HG02852 (cell line): ENCODE measurements around the gene LDLRAD4.

ENCODE experiments used
- ATAC-seq: cut with Tn5 transposase; IDR thresholded peaks from one replicate; pipeline ENCODE4 v1.9.1; 2021; ENCODE audit warnings: mild to moderate bottlenecking, moderate library complexity; ENCODE audit not compliant: unreplicated experiment

Gene LDLRAD4

DNA sequence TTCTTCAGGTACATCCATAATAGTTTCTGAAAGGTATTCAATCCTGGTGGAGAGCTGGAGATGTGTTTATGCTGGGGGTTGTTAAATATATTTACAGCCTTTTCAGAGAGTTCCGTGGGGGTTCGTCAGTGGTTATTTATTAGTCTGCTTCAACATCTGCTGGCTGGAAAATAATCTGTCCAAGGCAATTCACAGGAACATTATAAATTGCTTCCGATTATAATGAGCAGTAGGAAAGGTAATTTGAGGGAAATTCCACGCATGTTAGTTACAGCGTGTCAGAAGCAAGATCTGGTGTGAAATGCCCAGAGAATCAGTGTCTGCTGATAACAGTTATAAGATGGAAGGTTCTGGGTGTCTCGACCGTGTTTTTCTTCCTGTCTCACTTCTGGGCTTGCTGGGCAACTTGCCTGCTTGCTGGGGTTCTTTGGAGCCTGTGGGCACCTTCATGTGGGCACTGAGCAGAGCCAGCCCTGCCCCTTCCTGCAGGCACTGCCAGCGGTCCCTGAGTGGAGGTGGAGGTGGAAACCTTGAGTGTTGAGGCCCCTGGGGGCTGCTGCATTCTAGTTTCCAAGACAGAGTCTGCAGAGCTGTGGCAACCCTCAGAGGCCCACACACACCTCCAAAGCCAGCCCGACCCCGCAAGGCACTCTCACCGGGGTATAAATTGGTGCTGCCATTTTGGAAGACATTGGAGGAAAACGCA is 322.1 kb downstream of the LDLRAD4 start:
- ATAC-seq: no peak

DNA sequence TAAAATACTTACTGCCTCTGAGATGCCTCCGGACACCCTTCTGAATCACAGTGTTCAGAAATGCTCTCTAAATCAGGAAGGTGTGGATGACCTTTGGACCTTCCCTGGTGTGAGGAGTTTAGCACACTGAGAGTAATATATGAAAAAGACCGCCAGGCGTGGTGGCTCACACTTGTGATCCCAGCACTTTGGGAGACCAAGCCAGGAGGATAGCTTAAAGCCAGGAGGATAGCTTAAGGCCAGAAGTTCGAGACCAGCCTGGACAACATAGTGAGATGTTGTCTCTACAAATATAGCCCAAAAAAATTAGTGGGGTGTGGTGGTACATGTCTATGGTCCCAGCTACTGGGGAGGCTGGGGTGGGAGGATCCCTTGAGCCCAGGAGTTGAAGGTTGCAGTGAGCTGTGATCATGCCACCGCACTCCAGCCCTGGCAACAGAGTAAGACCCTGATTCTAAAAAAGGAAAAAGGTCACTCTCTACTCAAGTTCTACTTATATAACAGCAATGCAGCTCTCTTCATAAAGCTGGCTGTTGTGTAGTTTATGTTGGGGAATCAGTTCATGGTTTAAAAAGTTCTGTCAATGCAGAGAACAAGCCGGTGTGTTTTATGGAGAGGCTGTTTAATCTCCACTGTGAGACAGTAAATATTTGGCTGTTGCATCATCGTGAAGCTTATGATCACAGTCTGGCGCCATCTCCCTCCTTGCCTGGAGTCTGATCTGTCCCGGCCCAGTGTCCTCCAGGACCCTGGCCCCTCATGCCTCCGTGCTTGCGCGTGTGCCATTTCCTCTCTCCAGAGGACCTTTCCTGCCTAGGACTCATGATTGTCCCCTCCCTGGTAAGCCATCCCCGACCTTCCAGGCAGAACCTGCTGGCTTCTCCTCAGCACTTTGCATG is 323.3 kb downstream of the LDLRAD4 start:
- ATAC-seq: no peak

DNA sequence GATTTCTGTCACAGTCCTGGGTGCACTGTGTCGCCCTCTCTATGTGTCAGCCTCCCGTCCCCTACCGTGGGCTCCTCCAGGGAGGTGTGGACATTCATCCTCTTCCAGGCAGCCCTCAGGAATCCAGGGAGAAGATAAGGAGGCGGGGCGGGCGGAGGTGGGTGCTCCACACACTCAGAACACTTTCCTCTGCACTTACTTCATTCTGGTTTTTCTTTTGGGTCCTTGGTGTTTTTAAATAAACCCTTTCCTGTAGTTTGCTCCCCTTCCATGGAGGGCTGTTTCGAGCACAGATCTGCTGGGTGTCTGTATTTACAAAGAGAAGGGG is 323.9 kb downstream of the LDLRAD4 start:
- no peak for ATAC-seq

DNA sequence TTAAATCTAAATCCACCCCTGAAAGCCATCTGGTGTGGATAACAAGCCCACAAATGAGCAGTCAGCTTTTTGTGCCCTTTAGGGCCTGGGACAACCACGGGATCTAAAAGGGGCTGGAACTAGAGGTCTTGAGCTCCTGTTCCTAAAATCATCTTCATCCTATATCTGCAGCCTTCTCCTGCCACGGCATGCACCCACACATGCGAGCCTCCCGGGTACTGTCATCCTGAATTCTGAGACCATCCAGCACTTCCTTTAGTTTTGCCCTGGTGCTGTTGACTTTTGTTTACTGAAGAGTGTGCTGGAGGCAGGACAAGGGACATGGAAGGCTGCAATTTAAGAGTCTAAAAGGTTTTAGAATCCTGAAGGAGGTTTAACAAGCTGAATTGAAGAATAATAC is 324.6 kb downstream of the LDLRAD4 start:
- no peak for ATAC-seq

DNA sequence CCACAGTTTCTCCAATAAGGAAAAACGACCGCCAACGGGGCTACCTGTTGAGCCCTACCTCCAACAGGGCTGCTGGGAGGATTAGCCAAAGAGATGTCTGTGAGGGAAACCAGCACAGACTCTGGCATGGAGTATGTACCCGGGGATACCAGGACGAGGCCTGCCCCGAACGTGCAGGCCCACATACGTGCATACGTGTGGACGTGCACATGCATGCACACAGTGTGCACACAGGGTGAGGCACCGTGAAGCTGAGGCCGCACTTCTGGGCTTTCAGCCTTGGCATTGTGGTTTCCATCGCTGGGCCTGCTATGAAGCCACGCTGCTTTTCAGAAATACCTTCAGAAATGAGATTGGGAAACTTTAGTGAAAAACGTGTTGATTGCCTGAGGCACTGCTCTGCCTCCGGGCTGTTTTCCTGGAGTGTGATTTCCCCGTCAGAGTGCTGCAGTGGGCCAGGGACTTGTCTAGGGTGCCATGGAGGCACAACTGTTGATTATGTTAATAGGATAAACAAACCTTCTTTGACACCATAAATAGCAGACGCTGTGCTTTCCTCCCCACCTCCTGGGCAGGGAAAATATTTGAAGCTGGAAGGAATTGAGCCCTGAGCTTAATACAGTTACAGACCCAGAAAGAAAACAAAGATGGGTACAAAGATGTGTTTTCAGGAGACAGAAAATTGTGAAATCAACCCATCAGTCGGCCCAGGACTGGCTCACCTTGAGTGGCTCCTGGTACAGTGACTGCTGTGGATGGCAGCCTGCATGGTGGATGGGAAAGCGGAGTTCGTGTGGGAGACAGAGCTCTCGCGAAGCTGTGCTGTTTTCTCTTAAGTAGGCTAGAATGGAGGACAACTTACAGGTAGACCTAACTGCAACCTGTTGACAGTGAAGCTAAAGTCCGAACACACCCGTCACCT is 325.5 kb downstream of the LDLRAD4 start:
- ATAC-seq: no peak

DNA sequence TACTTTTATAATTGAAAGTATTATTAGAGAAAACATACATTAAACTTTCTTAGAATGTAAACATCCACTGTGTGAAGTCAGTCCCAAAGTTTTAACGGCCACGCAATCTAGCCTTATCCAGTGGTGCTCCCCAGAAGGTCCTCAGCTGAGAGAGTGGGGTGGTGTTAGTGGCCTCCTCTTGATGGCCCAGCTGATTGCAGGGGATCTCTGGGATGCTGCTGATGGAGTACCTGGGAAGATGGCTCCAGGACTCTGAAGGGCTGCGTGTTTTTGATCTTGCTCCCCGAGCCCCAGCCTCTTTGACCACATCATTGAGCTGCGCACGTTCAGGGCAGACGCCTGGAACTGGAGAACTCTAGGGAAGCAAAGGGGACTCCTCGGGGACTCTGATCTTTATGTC is 326.4 kb downstream of the LDLRAD4 start:
- ATAC-seq: no peak

DNA sequence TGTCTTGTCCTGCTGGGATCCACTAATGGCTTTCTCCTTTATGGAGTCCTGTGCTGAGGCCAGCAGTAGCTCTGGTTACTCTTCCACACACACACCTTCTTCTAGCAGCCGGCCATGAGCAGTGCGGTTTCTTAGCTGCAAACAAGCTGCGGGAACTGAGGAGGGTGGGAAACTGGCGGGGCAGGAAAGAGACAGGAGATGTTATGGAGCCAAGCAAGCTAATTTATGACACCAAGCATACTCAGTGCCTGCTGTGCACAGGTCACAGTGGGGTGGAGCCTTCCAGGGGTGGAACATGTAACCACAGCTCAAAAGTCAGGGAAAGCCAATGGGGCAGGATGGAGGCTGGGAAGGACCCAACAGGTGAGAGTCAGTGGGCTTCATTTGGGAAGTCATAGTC is 327.0 kb downstream of the LDLRAD4 start:
- ATAC-seq: no peak

DNA sequence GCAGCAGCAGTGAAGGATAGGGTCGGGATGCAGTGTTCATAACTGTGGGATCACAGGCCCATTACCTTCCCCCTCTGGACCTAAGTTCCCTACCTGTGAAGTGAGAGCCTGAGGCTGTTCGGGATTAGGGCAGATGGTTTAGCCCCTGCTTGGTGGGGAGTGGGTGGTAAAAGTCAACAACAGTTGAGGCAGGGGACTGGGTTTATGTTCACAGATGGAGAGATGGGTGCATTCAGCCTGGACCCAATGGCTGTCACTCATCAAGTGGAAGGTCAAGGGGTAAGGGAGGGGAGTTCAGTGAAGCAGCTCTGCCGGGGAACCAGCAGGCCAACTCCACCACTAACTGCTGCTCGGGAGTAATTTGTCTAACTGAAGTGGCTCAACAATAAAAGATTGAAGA is 327.4 kb downstream of the LDLRAD4 start:
- no peak for ATAC-seq

DNA sequence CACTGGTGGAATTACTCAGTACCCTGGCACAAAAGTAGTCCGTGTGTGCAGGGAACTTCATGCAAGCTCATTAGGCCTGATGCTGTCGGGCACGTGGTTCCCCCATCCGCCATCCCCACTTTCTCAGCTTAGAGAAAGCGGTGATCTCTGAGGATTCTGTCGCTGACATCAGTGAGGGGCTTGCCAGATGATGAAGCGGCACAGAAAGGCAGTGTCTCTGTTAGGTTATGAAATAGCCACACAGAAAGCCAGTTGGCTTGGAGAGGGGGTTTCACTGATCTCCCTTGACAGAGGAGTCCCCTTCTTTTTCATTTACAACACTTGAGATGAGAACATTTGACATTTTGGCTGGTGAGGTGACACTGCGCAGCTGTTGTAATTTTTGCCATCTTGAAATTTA is 328.1 kb downstream of the LDLRAD4 start:
- no peak for ATAC-seq

DNA sequence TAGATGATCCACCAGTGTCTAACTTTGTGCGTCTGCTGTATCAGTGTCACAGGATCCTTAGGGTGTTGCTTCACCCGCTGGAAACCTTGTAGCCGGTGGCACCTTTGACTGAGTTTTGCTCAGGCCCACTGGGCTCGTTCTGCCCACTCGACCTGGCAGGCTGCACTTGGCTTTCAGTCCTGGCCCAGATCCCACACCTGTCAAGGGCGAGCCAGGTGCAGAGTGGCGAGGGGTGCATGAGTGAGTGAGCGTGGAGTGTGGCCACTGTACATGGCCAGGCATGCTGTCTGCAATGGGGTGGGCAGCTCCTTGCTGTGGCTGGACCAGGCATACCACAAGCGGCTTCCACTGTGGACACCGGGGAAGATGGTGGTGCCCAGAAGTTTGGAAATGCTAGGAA is 328.8 kb downstream of the LDLRAD4 start:
- no peak for ATAC-seq

DNA sequence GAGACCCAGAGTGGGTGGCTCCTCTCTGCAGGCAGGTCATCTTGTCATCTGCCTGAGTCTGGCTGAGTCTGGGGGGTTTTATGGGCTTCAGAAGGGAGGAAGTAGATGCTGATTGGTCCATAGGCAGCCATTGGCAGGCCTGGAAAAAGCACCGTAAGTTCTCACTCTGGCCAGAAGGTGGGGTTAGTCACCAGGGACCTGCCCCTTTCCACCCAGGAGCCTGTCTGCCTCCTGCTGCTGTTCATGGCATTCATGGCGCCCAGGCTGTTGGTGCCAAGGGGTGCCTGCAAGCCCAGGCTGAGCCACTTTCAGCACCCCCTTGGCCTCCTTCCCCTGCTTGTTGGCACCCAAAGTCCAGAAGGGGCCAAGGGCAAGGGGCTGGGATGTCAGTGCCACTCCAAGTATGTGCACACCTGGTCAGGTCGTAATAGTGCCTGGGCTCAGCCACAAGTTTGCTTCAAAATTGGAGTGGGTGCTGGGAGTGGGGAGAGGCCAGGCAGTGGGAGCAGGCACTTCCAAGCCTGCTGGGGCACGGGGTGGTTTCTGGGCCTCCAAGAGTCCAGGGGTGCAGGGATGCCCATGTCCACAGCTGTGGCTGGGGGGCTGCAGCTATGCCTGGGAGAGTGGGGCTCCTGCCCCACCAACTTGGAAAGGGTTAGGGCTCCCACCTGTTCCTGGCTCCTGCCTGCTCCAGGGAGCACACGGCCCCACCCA is 329.7 kb downstream of the LDLRAD4 start:
- ATAC-seq: no peak

DNA sequence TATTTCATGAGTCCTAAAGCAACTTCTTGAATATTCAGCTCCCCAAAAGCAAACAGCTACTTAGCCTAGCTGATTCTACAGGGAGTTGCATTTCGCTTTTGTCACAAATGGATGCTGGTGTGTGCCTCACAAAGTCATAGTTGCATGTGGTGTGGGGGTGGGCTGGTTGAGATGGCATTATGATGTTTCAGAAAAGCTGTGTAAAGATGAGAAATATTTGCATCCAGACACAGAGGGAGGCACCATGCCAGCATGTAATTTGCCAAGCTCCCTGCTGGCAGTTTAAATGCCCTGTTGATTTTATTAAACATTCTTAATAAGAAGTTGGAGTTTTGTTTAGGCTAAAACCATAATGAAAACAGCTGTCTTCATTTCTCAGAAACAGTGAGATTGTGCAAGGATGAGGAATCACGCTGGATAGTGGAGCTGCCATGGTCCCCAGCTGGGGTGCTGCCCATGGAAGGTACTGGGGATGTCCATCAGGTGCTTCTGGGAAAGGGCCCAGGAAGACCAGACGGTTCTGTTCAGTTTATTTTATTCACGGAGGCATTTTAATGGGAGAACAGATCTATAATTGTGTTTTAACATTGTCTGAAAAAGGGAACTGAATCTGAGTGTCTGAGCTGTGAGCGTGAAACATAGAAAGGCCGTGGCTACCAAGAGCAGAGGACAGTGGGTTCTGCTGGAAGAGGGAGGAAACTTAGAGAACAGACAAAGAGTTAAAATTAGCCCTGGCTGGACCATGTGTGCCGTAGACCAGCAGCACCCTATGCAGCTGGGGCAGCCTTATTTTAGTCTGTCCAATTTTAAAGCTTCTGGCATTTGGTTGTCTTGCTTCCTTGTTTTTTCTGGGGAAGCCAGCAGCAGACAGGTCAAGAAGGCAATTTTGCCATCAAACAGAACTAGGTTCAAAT is 330.7 kb downstream of the LDLRAD4 start:
- ATAC-seq: peak; percentile 79

DNA sequence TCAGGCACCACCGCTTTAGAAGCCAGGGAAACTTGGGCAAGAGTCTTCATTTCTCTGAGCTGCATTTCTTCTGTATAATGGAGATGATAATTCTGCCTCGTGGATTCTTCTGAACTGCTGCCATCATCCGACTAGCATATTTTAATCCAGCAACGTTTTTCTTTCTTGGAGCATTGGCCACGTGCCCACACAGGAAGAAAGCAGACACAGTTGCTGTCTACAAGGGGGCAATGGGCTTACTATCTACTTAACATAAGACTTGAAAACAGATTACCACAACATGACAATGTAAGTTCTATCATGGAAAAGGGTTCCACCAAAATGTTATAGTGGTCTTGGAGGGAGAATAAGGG is 331.3 kb downstream of the LDLRAD4 start:
- no peak for ATAC-seq

DNA sequence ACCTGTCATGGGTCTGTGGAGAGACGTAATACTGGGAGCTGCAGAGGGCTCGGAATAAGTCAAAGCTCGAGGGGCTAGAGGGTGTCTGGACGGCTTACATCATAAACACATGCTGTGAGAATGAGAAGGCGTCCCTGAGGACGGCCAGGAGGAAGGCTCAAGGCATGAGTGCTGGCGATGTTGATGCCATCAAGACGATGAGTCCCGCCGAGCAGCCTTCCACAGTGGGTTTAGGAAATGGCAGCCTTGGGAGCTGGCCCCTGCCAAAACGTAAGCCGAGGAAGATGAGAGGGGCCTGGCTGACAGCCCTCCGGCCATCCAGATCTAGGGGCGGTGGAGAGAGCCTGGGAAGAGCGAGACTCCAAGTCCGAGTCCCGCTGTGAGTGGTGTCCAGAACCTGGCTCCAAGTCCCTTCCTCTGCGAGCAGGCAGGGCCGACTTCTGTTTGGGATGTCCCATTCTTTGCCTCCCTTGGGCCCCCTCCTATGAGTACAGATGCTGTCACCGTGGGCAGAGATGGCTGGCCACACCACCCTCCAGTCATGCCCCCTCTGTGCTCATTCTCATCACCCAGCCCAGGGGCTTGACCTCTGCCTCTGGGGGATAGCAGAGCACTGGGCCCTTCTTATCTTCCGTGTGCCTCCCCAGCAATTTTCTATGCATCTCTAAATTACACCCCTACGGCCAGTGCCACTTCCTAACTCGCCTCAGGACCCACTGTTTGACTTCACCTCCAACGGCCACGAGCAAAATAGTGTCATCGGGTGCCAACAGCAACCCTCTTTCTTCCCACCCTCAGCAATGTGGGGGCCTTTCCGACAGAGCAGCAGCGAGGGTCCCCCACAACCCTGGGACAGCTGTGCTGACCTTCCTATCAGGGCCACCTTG is 332.1 kb downstream of the LDLRAD4 start:
- ATAC-seq: no peak

DNA sequence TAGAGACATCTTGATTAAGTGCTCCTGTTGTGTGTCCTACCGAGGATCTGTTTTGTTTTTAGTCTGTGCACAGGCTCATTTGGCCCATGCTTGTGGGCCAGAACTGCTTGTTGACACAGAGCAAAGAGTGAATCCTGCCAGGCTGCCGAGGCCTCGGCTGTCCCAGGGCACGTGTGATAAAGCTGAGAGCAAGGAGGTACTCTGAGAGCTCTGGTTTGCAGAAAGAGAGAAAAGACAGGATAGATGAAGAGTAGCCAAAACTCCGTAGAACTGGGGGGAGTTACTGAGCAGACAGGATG is 332.7 kb downstream of the LDLRAD4 start:
- no peak for ATAC-seq

DNA sequence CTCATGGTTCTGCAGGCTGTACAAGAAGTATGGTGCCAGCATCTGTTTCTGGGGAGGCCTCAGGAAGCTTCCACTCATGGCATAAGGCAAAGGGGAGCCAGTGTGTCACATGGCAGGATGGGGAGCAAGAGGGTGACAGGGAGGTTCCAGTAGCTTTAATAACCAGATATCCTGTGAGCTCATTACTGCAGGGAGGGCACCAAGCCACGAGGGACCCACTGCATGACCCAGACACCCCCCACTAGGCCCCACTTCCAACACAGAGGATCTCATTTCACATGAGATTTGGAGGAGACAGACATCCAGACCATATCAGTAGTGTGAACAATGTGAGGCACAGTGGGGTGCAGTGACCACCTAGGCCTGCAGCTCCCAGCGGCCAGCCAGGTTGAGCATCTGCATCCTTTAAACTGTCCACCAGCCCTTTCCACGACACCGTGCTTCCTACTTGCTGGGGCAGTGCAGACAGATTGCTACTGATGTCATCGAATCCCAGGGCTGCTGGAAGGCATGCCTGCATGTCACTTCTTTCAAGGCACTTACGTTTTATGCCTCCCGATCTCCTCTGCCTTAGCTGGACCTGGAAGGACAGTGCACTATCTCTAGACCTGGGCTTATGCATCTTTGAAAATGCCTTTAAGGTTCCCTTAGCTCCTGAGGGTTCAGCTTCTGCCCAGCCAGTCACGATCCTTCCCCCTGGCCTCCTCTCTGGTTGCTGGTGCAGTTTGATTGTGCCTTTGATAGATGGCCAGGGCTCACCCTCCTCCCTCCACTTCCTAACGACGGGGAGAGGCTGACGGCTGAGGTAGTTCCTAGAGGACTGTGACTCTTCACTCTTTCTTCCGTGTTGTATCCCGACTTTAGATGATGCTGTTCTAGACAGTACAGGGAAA is 333.5 kb downstream of the LDLRAD4 start:
- no peak for ATAC-seq

DNA sequence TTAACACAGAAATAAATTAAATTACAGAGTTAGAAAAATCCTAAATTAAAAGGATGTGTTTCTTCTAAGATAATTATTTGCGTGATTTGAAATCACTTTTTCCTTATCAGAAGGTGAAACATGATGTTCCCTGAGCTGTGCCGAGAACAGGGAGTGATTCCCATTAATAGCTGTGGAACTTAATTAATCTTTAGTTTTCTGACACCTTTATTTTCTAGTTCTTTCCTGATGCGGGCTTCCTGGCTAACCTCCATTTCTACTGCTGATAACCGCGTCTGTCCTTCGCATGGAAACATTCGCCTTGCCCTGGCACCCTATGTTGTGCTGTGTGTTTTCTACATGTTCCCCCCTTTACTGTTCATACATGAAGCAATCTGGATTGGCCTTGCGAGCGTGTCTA is 334.9 kb downstream of the LDLRAD4 start:
- ATAC-seq: no peak

DNA sequence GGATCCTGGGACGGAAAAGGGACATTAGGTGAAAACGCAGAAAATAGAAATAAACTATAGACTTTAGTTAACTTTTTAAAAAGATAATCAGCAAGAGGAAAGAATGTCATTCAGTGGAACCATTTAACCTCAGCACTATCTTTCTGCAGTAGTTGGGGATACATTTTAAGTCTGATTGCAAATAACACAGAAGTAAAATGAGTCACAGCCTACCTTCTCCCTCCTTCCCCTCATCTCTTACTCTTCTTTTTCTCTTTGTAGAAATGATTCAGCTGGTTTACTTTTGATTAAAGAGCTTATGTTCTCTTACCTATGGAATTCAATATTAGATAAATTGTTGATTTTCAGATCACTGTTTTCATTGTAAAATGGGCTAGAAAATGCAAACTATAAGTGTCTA is 336.6 kb downstream of the LDLRAD4 start:
- no peak for ATAC-seq
